ENCODE data around the gene SLC47A1.
"Not testable (repeated sequence)": the region's sequence is repeated elsewhere in the genome, so short reads cannot be mapped to it uniquely, and the experiment has no call there.

Gene SLC47A1

GRCh38 chr17:19558946-19559345 is 25.3 kb downstream of the SLC47A1 start:
- no peak for DNase-seq

- no peak for DNase-seq
Measured at GRCh38 chr17:19561697-19562318, 28.2 kb downstream of the SLC47A1 start.

GRCh38 chr17:19565817-19566575 is 32.3 kb downstream of the SLC47A1 start:
- DNase-seq: no peak

- no peak for DNase-seq
Measured at GRCh38 chr17:19567216-19568015, 33.8 kb downstream of the SLC47A1 start.

GRCh38 chr17:19568016-19568350 is 34.3 kb downstream of the SLC47A1 start:
- no peak for DNase-seq

GRCh38 chr17:19569785-19570543 is 36.3 kb downstream of the SLC47A1 start:
- DNase-seq: no peak

GRCh38 chr17:19570544-19571062 is 36.9 kb downstream of the SLC47A1 start:
- no peak for DNase-seq

GRCh38 chr17:19573075-19573474 is 39.4 kb downstream of the SLC47A1 start:
- no peak for DNase-seq

GRCh38 chr17:19574956-19575355 is 41.3 kb downstream of the SLC47A1 start:
- no peak for DNase-seq

- no peak for DNase-seq
Measured at GRCh38 chr17:19578545-19578944, 44.9 kb downstream of the SLC47A1 start.

- no peak for DNase-seq
Measured at GRCh38 chr17:19579192-19579761, 45.6 kb downstream of the SLC47A1 start.

GRCh38 chr17:19579867-19580565 is 46.4 kb downstream of the SLC47A1 start:
- no peak for DNase-seq

GRCh38 chr17:19580566-19580920 is 46.9 kb downstream of the SLC47A1 start:
- DNase-seq: not testable (repeated sequence)

- DNase-seq: not testable (repeated sequence)
Measured at GRCh38 chr17:19582152-19582551, 48.5 kb downstream of the SLC47A1 start.

- DNase-seq: no peak
Measured at GRCh38 chr17:19583871-19584270, 50.2 kb downstream of the SLC47A1 start.

GRCh38 chr17:19590451-19590850 is 56.8 kb downstream of the SLC47A1 start:
- DNase-seq: no peak

GRCh38 chr17:19590912-19591551 is 57.4 kb downstream of the SLC47A1 start:
- DNase-seq: no peak

GRCh38 chr17:19592316-19592715 is 58.7 kb downstream of the SLC47A1 start:
- DNase-seq: no peak

GRCh38 chr17:19596869-19597268 is 63.2 kb downstream of the SLC47A1 start:
- DNase-seq: no peak

- DNase-seq: no peak
Measured at GRCh38 chr17:19610311-19610710, 76.7 kb downstream of the SLC47A1 start.

GRCh38 chr17:19610879-19611278 is 77.2 kb downstream of the SLC47A1 start:
- no peak for DNase-seq

Data from activated CD4-positive, alpha-beta T cell treated with anti-CD3 and anti-CD28 coated beads for 1 hour (primary cell).